ENCODE results near the gene ATP6V0A1. TPM values are rescaled to one million over a fixed set of nuclear protein-coding genes. Genes with fewer than 3 reads are reported as not detected.

Gene ATP6V0A1
- total and polyA plus RNA-seq, 2 donors (not counting 3 experiments of a cell fraction or from before 2014, with no cell fraction given), result 37.3 to 49.2 TPM

GRCh38 chr17:42520540-42520951, 61.9 kb downstream of the ATP6V0A1 start:
- Histone ChIP-seq H3K4me3 (replicated peaks in 1 of 3; ENCODE audit: insufficient read depth in 1 of 3, low read depth in 1 of 3, low read length in 3 of 3) (no peak overlapping the region), H3K79me2 (ENCODE audit: control insufficient read depth, insufficient read depth, low read length) (no peaks in the 10 kb centered on the region), H2AFZ (ENCODE audit: low read depth, low read length) (no peak overlapping the region), H3K9me1 (replicated peaks; ENCODE audit: control insufficient read depth, extremely low read depth, insufficient read depth, low read length) (no peaks in the 10 kb centered on the region), H3K36me3 (ENCODE audit: control insufficient read depth in 2 of 2, extremely low read depth in 1 of 2, insufficient read depth in 2 of 2, low read length in 2 of 2) (no peaks in the 10 kb centered on the region), H3K9me3 (replicated peaks; ENCODE audit: control insufficient read depth, insufficient read depth, low read length) (no peaks in the 10 kb centered on the region), H3K27ac (ENCODE audit: insufficient read depth, low read depth, low read length) (peak overlapping the region; percentile 100), H3K4me1 (ENCODE audit: control insufficient read depth, extremely low read depth, insufficient read depth, low read length) (peaks cover 58% of the 10 kb centered on the region), H3K4me2 (ENCODE audit: insufficient read depth, low read length) (peak overlapping the region; percentile 48), H3K27me3 (ENCODE audit: control insufficient read depth in 2 of 2, insufficient read depth in 2 of 2, low read length in 2 of 2) (no peaks in the 10 kb centered on the region), H3K9ac (replicated peaks; ENCODE audit: extremely low read depth, insufficient read depth, low read length) (peak overlapping the region; percentile 97), H4K20me1 (replicated peaks; ENCODE audit: control insufficient read depth, extremely low read depth, insufficient read depth, low read length) (no peaks in the 10 kb centered on the region)
- no peak for TF ChIP-seq MYC (IDR thresholded peaks at IDR 0.05; ENCODE audit: low read depth, low read length)
- no peak for TF ChIP-seq POLR2A (IDR thresholded peaks at IDR 0.05; ENCODE audit: low read depth, low read length)
- TF ChIP-seq GATA2 (IDR thresholded peaks at IDR 0.05; ENCODE audit: insufficient read depth, insufficient read length, low read depth, low read length), result no peak
- TF ChIP-seq CTCF (IDR thresholded peaks at IDR 0.05; ENCODE audit: extremely low read depth in 1 of 2, insufficient read depth in 1 of 2, low read depth in 1 of 2, low read length in 2 of 2), result peak; percentile 24 to 48
- TF ChIP-seq EZH2 (IDR thresholded peaks at IDR 0.05; ENCODE audit: borderline replicate concordance, low read depth, low read length, severe bottlenecking), result no peak
- no peak for TF ChIP-seq FOS (IDR thresholded peaks at IDR 0.05; ENCODE audit: borderline replicate concordance, insufficient read depth, low read length)
- no peak for TF ChIP-seq JUN (IDR thresholded peaks at IDR 0.05; ENCODE audit: borderline replicate concordance, insufficient read depth, insufficient read length, low read depth)
- ChIA-PET CTCF (interaction anchor here (0.9 to 5.4 kb wide), 14 partner anchors 10 to 336 kb away, joined by 3 to 190 read pairs (median 4); partner anchors contain the start of genes CAVIN1, NAGLU and STAT3), POLR2A (interaction anchor here (0.9 to 4.5 kb wide), 8 partner anchors 16 to 208 kb away, joined by 4 to 38 read pairs (median 6); partner anchors contain the start of genes CAVIN1, NAGLU and STAT3)
- FAIRE-seq (no peak), DNase-seq (ENCODE audit: low read depth, low spot score) (no peak)
- dilution Hi-C loops (cut with MboI; ENCODE audit: extremely low pct_ligation_motif_present, low sequenced_read_pairs), result loop anchor here (25.0 kb wide), 1 partner anchor 183 kb away; no protein-coding TSS in a partner anchor
- BruUV-seq (replicated peaks), result TSS peak; percentile 65
- intact Hi-C loops (cut with micrococcal nuclease), result loop anchor here (10.0 kb wide), 2 partner anchors 386 to 496 kb away; partner anchors contain the start of gene NKIRAS2

Data from endothelial cell of umbilical vein (primary cell).